Karpas-422 (cell line): ENCODE measurements around the gene ENTR1. TPM values are rescaled to one million over a fixed set of nuclear protein-coding genes. Genes with fewer than 3 reads are reported as not detected.

ENCODE experiments used
- DNase-seq: peaks from one replicate; pipeline ENCODE4 v3.0.0-alpha.2; 2015
- H2AFZ ChIP-seq: fragments of 200-600 bp; sonication (generic); 2 replicates; pipeline ENCODE4 v1.6.1; 2014; ENCODE audit warnings: antibody characterized with exemption, low read length, mixed read lengths
- H3K27ac ChIP-seq: fragments of 200-600 bp; sonication (generic); 2 replicates; pipeline ENCODE4 v1.5.1; 2014; ENCODE audit warnings: mild to moderate bottlenecking, low read length, moderate library complexity
- H3K27me3 ChIP-seq: fragments of 200-600 bp; sonication (generic); 2 replicates; pipeline ENCODE4 v1.6.1; 2014; ENCODE audit warnings: low read length, mixed read lengths
- H3K36me3 ChIP-seq: fragments of 200-600 bp; sonication (generic); 2 replicates; pipeline ENCODE4 v1.6.1; 2014; ENCODE audit warnings: low read length, mixed read lengths; ENCODE audit not compliant: insufficient read depth
- H3K4me1 ChIP-seq: fragments of 200-600 bp; sonication (generic); 2 replicates; pipeline ENCODE4 v1.6.1; 2014; ENCODE audit warnings: mild to moderate bottlenecking, low read length, mixed read lengths
- H3K4me2 ChIP-seq: fragments of 200-600 bp; sonication (generic); 2 replicates; pipeline ENCODE4 v1.6.1; 2014; ENCODE audit warnings: low read length, low read depth, mild to moderate bottlenecking; ENCODE audit not compliant: poor library complexity, severe bottlenecking
- H3K4me3 ChIP-seq: fragments of 200-600 bp; sonication (generic); 2 replicates; pipeline ENCODE4 v1.5.1; 2014; ENCODE audit warnings: mild to moderate bottlenecking, antibody characterized with exemption, low read length, mixed read lengths
- H3K79me2 ChIP-seq: fragments of 200-600 bp; sonication (generic); 2 replicates; pipeline ENCODE4 v1.6.1; 2014; ENCODE audit warnings: mild to moderate bottlenecking, low read length, mixed read lengths
- H3K9ac ChIP-seq: fragments of 200-600 bp; sonication (generic); 2 replicates; pipeline ENCODE4 v1.6.0; 2014; ENCODE audit warnings: low read length
- H3K9me2 ChIP-seq: fragments of 200-600 bp; sonication (generic), shearing (Covaris generic); replicated peaks from 2 replicates; pipeline ENCODE4 v1.6.0; 2014; ENCODE audit warnings: mild to moderate bottlenecking, low read length, moderate library complexity; ENCODE audit not compliant: insufficient read depth
- H3K9me3 ChIP-seq: fragments of 300-700, 200-600 bp; sonication (generic); 2 replicates; pipeline ENCODE4 v1.6.1; 2014; ENCODE audit warnings: low read length, mixed read lengths
- H4K20me1 ChIP-seq: fragments of 200-600 bp; sonication (generic); 2 replicates; pipeline ENCODE4 v1.6.1; 2014; ENCODE audit warnings: mild to moderate bottlenecking, antibody characterized with exemption, low read length, low read depth; ENCODE audit not compliant: insufficient read depth
- total RNA-seq: library from RNA; depleted of rRNA; stranded (reverse); fragments of >200 nt; shearing (Covaris generic); gene quantifications from 2 replicates; pipeline ENCODE4 v1.2.3, GENCODE V29; 2014; ENCODE audit warnings: low replicate concordance

ENTR1 gene
- total RNA-seq, 1 experiment from 2014 or later: 65.5 TPM

DNA sequence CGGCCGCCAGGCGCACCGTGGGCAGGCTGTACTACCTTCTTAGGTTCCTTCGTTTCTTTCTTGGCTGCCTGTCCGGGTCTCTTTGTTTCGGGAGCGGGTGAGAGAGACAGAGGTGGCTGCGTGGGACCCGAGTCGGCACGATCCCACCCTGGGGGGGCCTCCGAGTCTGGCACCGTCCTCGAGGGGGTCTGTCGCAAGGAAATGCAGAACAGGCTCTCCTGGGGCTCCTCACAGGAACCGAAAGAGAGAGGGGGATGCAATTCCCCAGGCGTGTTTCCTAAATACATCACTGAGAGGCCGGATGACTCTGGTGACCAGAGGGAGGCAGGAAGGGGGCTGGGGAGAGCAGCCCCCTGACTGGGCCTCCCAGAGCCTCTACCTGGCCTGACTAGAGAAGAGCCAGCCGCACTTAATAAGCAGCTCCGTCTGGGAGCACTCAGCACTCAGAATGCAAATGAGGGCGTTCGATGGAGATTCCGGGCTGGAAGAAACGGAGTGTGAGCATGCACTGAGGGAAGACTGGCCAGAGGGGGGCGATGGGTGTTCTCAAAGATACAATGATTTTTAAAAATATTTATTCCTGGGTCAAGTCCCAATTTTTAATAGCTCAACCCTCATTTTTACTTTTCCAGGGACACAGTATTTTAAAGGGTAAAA is 40.9 kb upstream of the ENTR1 start:
- H4K20me1 ChIP-seq: peaks cover 4% of the 10 kb centered on the region; the same call in 1 of the 2 replicates
- peaks cover 15% of the 10 kb centered on the region for H3K4me1 ChIP-seq
- H3K36me3 ChIP-seq: peaks cover 5% of the 10 kb centered on the region; the same call in 1 of the 2 replicates
- no peaks in the 10 kb centered on the region for H3K27me3 ChIP-seq
- no peak for DNase-seq
- no peak overlapping the region for H3K9ac ChIP-seq
- no peak overlapping the region for H3K4me3 ChIP-seq
- no peaks in the 10 kb centered on the region for H3K9me2 ChIP-seq
- no peaks in the 10 kb centered on the region for H3K79me2 ChIP-seq
- no peak overlapping the region for H3K27ac ChIP-seq
- no peak overlapping the region for H3K4me2 ChIP-seq
- H3K9me3 ChIP-seq: no peaks in the 10 kb centered on the region
- no peak overlapping the region for H2AFZ ChIP-seq

DNA sequence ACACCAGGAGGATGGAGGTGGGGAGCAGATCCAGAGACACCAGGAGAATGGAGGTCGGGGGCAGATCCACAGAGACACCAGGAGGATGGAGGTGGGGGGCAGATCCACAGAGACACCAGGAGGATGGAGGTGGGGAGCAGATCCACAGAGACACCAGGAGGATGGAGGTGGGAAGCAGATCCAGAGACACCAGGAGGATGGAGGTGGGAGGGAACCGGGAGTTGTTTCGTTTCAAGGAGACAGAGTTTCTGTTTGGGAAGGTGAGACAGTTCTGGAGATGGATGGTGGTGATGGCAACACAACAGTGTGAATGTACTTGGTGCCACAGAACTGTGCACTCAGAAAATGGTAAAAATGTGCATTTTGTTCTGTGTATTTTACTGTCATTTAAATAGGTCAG is 38.2 kb upstream of the ENTR1 start:
- Histone ChIP-seq H3K27me3 (no peaks in the 10 kb centered on the region), H3K79me2 (no peaks in the 10 kb centered on the region), H3K4me3 (no peak overlapping the region), H3K27ac (no peak overlapping the region), H3K9me3 (no peaks in the 10 kb centered on the region), H3K4me1 (peaks cover 15% of the 10 kb centered on the region), H3K9me2 (no peaks in the 10 kb centered on the region), H4K20me1 (peaks cover 4% of the 10 kb centered on the region; the same call in 1 of the 2 replicates), H3K36me3 (peaks cover 5% of the 10 kb centered on the region; the same call in 1 of the 2 replicates), H3K4me2 (no peak overlapping the region), H3K9ac (no peak overlapping the region), H2AFZ (no peak overlapping the region)
- DNase-seq: no peak

DNA sequence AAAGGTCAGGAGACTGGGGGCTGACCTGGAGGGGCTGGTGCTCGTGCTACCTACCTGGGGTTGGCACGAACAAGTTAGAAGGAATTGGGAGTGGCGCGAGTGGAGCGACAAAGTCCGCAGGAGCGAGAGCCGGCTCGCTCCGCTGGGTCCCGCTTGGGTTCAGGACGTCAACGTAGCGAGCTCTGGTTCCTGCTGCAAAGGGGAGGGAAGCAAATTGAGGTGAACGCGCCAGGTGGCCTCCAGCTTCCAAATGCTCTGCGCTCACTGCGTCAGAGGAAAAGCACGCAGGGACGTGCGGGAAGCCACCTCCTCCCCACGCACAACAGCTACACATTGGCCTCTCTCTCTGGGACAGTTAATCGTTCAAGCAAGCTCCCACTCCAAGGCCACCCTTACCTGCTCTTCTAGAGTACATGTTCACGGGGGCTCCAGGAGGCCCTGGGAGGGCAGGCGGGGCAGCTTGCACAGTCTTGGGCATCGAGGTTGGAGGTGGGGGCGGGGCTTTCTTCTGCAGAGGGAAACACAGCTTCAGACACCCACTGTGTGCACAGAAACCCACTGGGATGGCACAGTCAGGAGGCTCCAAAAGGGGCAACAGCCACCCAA is 36.9 kb upstream of the ENTR1 start:
- H3K9ac ChIP-seq: no peak overlapping the region
- 0 out of 2 replicates have a peak overlapping the region, but pooled peaks have one; percentile 34 for H3K27ac ChIP-seq
- no peaks in the 10 kb centered on the region for H3K79me2 ChIP-seq
- H3K4me3 ChIP-seq: no peak overlapping the region
- H3K27me3 ChIP-seq: no peaks in the 10 kb centered on the region
- H3K4me1 ChIP-seq: peaks cover 15% of the 10 kb centered on the region
- H3K4me2 ChIP-seq: no peak overlapping the region
- no peak for DNase-seq
- H3K36me3 ChIP-seq: peaks cover 5% of the 10 kb centered on the region; the same call in 1 of the 2 replicates
- peaks cover 4% of the 10 kb centered on the region; the same call in 1 of the 2 replicates for H4K20me1 ChIP-seq
- H3K9me2 ChIP-seq: no peaks in the 10 kb centered on the region
- no peak overlapping the region for H2AFZ ChIP-seq
- no peaks in the 10 kb centered on the region for H3K9me3 ChIP-seq

DNA sequence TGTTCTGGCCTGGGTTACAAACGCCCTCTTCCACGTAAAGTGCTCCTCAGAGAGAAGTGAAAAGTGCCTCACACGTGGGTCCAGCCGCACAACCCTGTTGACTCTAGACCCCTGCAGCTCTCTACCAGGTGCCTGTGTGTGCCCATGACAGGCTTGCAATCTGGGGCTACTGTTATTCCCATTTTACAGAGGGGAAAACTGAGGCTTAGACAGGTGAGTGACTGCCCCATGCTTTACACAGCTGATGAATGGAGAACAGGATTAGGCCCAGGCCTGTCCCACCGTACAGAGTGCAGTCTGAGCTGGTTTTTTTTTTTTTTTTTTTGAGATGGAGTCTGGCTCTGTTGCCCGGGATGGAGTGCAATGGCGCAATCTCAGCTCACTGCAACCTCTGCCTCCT is 35.4 kb upstream of the ENTR1 start:
- Histone ChIP-seq H3K9me2 (no peaks in the 10 kb centered on the region), H3K27ac (no peak overlapping the region), H3K36me3 (peaks cover 3% of the 10 kb centered on the region; the same call in 1 of the 2 replicates), H3K79me2 (no peaks in the 10 kb centered on the region), H3K9me3 (no peaks in the 10 kb centered on the region), H4K20me1 (peaks cover 4% of the 10 kb centered on the region; the same call in 1 of the 2 replicates), H3K27me3 (no peaks in the 10 kb centered on the region), H2AFZ (no peak overlapping the region), H3K4me2 (no peak overlapping the region), H3K4me3 (no peak overlapping the region), H3K4me1 (peaks cover 15% of the 10 kb centered on the region), H3K9ac (no peak overlapping the region)
- no peak for DNase-seq

DNA sequence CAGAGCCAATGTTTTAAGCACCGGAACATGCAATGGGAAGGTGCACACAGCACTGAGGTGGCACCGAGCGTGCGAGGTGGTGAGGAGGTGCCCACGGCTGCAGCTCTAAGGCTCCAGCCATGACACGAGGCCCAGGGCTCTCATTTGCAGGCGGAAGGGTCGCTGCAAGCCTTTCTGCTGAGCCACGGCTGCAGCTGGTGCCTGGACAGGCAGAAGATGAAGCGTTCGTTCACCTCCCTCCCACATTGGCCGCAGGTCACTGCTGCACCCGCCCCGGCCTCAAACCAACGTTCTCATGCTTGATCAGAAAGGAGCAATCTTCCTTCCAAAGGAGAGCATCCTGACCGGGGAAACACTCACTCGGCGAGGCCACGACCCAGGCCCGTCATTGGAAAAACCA is 33.7 kb upstream of the ENTR1 start:
- peaks cover 7% of the 10 kb centered on the region; the same call in 1 of the 2 replicates for H4K20me1 ChIP-seq
- H2AFZ ChIP-seq: no peak overlapping the region
- no peak overlapping the region for H3K4me2 ChIP-seq
- no peaks in the 10 kb centered on the region for H3K9me3 ChIP-seq
- peaks cover 1% of the 10 kb centered on the region; the same call in 1 of the 2 replicates for H3K79me2 ChIP-seq
- peaks cover 3% of the 10 kb centered on the region; the same call in 1 of the 2 replicates for H3K36me3 ChIP-seq
- no peaks in the 10 kb centered on the region for H3K9me2 ChIP-seq
- no peak for DNase-seq
- no peak overlapping the region for H3K27ac ChIP-seq
- peaks cover 20% of the 10 kb centered on the region for H3K4me1 ChIP-seq
- H3K4me3 ChIP-seq: no peak overlapping the region
- no peaks in the 10 kb centered on the region for H3K27me3 ChIP-seq
- no peak overlapping the region for H3K9ac ChIP-seq

DNA sequence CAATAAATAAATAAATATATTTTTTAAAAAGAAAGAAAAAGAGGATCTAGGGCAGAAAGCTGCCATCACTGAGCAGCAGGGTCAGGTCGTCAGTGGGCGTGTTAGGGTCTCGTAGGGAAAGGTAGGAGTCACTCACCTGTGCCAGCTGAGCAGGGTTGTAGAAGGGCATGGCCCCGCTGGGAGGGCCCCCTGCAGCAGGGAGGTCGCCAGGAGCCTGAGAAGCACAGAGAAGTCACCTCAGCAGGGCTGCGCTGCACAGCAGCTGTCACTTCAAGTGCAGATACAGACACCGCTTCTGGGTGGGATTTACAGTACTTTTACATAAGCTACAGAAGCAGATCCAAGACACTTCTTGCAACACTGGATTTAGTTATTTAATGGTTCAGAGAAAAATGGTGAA is 33.3 kb upstream of the ENTR1 start:
- Histone ChIP-seq H3K9me3 (no peaks in the 10 kb centered on the region), H3K9ac (no peak overlapping the region), H3K79me2 (peaks cover 5% of the 10 kb centered on the region), H3K4me2 (no peak overlapping the region), H2AFZ (no peak overlapping the region), H3K36me3 (peaks cover 3% of the 10 kb centered on the region; the same call in 1 of the 2 replicates), H3K27me3 (no peaks in the 10 kb centered on the region), H3K4me1 (peaks cover 20% of the 10 kb centered on the region), H3K27ac (no peak overlapping the region), H3K4me3 (no peak overlapping the region), H3K9me2 (no peaks in the 10 kb centered on the region), H4K20me1 (peaks cover 7% of the 10 kb centered on the region; the same call in 1 of the 2 replicates)
- no peak for DNase-seq

DNA sequence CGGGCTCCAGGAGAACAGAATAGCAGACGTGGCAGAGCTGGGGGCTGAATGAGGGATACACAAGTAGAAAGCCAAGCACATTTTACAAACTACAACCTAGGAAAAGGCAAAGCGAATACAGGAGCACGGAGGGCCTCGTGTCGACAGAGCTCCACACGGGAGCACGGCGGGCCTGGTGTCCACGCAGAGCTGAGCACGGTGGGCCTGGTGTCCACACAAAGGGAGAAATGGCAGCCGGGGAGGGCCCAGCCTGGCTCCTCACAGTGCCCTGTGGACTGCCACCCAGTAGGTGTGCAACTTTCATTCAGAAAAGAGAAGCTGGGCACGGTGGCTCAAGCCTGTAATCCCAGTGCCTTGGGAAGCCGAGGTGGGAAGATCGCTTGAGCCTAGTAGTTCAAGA is 32.7 kb upstream of the ENTR1 start:
- Histone ChIP-seq H3K79me2 (peaks cover 11% of the 10 kb centered on the region), H3K9ac (no peak overlapping the region), H3K36me3 (peaks cover 3% of the 10 kb centered on the region; the same call in 1 of the 2 replicates), H3K4me2 (no peak overlapping the region), H3K9me2 (no peaks in the 10 kb centered on the region), H3K9me3 (no peaks in the 10 kb centered on the region), H3K27me3 (no peaks in the 10 kb centered on the region), H2AFZ (no peak overlapping the region), H3K27ac (no peak overlapping the region), H4K20me1 (peaks cover 13% of the 10 kb centered on the region; the same call in 1 of the 2 replicates), H3K4me1 (peaks cover 25% of the 10 kb centered on the region), H3K4me3 (no peak overlapping the region)
- no peak for DNase-seq

DNA sequence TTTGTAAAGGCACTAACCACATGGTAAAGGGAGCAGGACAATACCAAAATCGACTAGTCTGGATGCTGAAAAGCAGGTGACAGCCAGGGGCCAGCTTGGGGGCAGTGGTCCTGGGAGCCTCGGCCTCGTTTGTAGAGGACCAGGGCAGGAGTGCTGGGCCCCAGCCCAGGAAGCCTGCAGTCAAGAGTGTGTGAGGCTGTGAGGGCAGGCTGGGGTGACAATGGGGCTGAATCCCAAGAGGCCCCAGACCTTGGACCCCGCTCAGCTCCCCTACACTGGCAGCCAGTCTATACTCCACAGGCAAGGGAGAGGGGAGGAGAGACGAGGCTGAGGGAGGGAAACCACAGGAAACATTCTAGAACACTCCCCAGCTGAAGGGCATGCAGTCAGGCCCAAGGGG is 31.9 kb upstream of the ENTR1 start:
- Histone ChIP-seq H3K9me2 (no peaks in the 10 kb centered on the region), H3K4me2 (no peak overlapping the region), H3K4me3 (no peak overlapping the region), H3K4me1 (peaks cover 27% of the 10 kb centered on the region), H2AFZ (no peak overlapping the region), H3K27me3 (no peaks in the 10 kb centered on the region), H3K9ac (no peak overlapping the region), H3K27ac (no peak overlapping the region), H3K9me3 (no peaks in the 10 kb centered on the region), H3K79me2 (peaks cover 20% of the 10 kb centered on the region), H4K20me1 (peaks cover 20% of the 10 kb centered on the region), H3K36me3 (peaks cover 2% of the 10 kb centered on the region; the same call in 1 of the 2 replicates)
- no peak for DNase-seq
